TTC549 (cell line): ENCODE data around the gene SLC35G2.
"Not testable (repeated sequence)": the region's sequence is repeated elsewhere in the genome, so short reads cannot be mapped to it uniquely, and the experiment has no call there.

ENCODE experiments used
- FAIRE-seq: peaks from 2 replicates; lab custom pipeline; 2012; peaks lifted over from hg19 to GRCh38; lab: Jason Lieb, UNC

The SLC35G2 gene

DNA sequence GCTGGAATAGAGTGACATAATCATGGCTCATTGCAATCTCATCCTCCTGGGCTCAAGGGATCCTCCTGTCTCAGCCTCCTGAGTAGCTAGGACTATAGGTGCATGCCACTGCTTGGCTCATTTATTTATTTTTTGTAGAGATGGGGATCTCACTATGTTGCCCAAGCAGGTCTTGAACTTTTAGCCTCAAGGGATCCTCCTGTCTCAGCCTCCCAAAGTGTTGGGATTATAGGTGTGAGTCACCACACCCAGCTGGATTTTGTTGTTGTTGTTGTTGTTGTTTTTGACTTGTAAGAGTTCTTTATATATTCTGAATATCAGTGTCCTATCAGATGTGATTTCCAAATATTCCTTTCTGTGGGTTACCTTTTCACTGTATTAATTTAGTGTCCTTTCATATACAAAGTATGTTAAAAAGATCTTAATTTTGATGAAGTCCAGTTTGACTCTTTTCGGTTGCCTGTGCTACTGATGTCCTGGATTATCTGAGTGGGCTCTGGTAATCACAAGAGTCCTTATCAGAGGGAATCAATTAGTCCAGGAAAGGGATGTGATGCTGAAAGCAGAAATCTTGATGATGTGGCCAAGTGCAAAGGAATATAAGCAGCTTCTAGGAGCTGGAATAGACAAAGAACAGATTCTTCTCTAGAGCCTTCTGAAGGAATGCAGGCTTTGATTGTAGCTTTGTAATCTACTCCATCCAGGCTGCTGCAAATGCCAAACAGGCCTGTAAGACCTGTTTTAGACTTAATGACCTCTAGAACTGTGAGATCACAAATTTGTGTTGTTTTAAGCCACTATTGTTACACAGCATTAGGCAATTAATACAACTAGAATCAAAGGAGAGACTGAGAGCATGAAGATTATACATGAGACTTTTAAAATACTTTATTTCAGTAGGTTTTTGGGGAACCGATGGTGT lies 73.3 kb downstream of the SLC35G2 start:
- FAIRE-seq: no peak

GRCh38 chr3:136893848-136894443 lies 75.0 kb downstream of the SLC35G2 start:
- FAIRE-seq: no peak

DNA sequence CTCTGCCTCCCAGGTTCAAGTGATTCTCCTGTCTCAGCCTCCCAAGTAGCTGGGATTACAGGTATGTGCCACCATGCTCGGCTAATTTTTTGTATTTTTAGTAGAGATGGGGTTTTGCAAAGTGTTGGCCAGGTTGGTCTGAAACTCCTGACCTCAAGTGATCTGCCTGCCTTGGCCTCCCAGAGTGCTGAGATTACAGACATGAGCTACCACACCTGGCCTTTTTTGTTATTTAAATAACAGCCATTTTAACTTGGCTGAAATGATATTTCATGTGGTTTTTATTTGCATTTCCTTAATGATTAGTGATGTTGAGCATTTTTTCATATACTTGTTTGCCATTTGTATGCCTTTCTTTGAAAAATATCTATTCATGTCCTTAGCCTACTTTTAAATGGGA lies 78.2 kb downstream of the SLC35G2 start:
- FAIRE-seq: not testable (repeated sequence)

DNA sequence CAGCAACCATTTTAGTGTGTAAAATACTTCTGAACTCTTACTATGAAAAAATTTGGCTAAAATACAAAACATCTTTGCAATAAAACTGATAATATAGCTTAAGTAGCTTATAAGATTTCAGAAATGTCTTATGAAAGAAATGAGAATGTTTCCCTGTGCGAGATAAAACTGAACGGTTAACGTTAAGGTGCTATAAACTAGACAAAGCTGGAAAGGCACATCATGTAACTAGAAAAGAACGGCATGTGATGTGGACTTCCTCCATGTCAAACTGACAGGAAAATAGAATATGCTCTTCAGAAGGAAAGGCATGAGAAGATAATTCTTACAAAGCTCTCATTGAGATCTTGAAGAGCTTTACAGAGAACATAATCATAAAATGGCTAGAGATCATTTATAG lies 79.6 kb downstream of the SLC35G2 start:
- no peak for FAIRE-seq

- no peak for FAIRE-seq
These were observed 80.0 kb downstream of the SLC35G2 start for GRCh38 chr3:136898954-136899353.

- FAIRE-seq: no peak
These were observed 80.8 kb downstream of the SLC35G2 start for GRCh38 chr3:136899622-136900158.

GRCh38 chr3:136900694-136901093 lies 81.8 kb downstream of the SLC35G2 start:
- FAIRE-seq: not testable (repeated sequence)

- no peak for FAIRE-seq
These were observed 82.5 kb downstream of the SLC35G2 start for GRCh38 chr3:136901391-136901790.

- not testable (repeated sequence) for FAIRE-seq
These were observed 83.6 kb downstream of the SLC35G2 start for GRCh38 chr3:136902530-136902929.

DNA sequence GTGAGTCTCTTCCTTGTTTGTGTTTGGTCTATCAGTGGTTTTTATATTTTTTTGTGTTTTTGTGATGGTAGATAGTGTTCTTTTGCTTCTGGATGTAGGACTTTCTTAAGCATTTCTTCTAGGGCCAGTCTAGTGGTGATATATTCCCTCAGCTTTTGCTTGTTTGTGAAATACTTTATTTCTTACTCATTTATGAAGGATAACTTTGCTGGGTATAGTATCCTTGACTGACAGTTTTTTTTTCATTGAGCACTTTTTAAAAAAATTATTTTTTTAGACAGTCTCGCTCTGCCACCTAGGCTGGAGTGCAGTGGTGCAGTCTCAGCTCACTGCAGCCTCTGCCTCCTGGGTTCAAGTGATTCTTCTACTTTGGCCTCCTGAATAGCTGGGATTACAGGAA lies 85.0 kb downstream of the SLC35G2 start:
- FAIRE-seq: no peak

- FAIRE-seq: no peak
These were observed 85.8 kb downstream of the SLC35G2 start for GRCh38 chr3:136904746-136905145.
